GM11168 (cell line): Measurements from ENCODE around the gene CEMIP.

Experiments
- in situ Hi-C: fragments of 300-500 bp; cut with MboI; formaldehyde crosslinking; loops from one replicate; pipeline ENCODE4 v1.12.0; 2022; ENCODE audit warnings: low sequenced_read_pairs; ENCODE audit not compliant: unreplicated experiment

The CEMIP gene

DNA sequence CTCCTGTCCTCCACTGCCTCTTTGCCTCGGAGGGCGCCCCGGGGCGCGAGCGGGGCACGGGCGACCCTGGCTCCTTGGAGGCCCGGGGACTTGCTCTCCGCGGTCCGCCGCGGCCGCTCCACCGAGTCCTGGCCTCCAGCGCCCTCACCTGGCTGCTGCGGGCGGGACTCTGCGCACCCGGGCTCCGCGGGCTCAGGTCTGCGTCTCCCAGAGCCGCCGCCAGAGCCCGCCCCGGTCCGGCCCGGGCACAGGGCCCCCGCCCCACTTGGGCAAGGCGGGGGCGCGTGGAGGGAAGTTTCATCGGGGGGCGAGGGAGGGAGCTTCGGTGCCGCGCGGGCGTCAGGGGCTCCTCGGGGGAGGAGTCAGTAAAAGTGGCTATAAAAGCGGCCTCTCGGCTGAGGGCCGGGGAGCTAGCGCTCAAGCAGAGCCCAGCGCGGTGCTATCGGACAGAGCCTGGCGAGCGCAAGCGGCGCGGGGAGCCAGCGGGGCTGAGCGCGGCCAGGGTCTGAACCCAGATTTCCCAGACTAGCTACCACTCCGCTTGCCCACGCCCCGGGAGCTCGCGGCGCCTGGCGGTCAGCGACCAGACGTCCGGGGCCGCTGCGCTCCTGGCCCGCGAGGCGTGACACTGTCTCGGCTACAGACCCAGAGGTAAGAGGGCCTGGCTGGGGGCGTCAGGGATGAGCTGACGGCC is at the start of gene CEMIP:
Gene CEMIP, plus strand, starts transcription at position 407 of the 694 bp plus-strand sequence. CDS start 94,510 bp downstream, outside the sequence.
- in situ Hi-C loops = loop anchor here (5.0 kb wide), 1 partner anchor 327 kb away; no protein-coding TSS in a partner anchor

DNA sequence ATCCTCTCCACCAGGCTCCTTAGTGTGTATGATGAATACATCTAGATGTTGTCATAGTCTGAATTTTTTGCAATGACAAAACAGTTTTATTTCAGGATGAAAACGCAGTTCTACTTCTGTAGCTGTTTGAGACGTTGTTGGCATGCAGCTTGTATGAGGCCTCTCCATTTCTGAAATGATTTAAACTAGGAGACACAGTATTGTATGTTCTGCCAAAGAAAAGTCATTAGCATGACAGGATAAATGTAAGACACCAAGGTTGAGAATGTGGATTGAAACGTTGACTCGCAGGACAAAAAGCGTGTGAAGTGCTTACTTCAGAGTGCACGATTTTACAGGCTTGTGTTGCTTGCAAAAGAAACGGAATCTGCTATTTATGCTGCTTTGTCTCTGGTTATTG is 48.8 kb upstream of the CEMIP start:
- in situ Hi-C loops = no loop called here

DNA sequence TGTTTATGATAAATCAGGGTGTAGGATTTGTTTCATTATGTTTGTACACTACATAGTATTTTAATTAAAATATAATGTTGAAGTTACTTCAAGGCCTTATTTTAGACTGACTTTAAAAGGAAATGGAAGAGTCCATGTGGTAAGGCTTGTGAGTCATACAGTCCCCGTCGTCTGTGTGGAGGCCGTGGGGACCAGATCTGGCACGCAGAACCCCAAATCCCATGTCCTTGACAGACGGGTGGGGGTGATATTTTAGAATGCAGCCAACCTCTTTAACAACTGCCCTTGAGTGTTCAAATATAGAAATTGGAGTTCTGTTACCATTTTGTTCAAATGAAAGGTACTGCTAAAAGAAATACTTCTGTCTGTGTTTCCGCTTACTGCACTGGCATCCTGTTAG is 48.2 kb upstream of the CEMIP start:
- in situ Hi-C loops = no loop called here

- in situ Hi-C loops = no loop called here
Observed at GRCh38 chr15:80732167-80732566, 47.0 kb upstream of the CEMIP start.

GRCh38 chr15:80732818-80733217 is 46.4 kb upstream of the CEMIP start:
- in situ Hi-C loops = no loop called here

- in situ Hi-C loops = no loop called here
Observed at GRCh38 chr15:80733460-80733859, 45.7 kb upstream of the CEMIP start.

DNA sequence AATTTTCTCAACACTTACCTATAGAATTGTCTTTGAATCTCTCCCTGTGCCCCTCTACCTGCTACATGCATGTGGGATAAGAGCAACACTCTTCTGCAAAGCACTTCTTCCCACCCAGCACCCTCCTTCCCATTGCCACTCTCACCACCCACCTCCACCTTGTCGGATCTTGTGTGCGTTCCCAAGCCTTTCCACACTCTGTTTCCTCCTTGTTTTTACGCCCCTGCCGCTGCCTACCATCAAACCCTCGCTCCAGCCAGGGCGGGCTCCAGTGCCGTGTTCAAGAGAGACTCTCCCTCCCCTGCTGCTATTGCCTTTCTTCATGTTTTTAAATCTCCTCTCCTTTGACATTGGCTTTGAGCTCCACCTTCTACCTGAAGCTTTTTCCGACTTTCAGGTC is 43.8 kb upstream of the CEMIP start:
- in situ Hi-C loops = no loop called here

- in situ Hi-C loops = no loop called here
Observed at GRCh38 chr15:80736560-80736959, 42.6 kb upstream of the CEMIP start.

- in situ Hi-C loops = no loop called here
Observed at GRCh38 chr15:80739919-80740318, 39.3 kb upstream of the CEMIP start.

- in situ Hi-C loops = no loop called here
Observed at GRCh38 chr15:80742081-80742480, 37.1 kb upstream of the CEMIP start.

GRCh38 chr15:80743189-80743833 is 35.9 kb upstream of the CEMIP start:
- in situ Hi-C loops = no loop called here

GRCh38 chr15:80744415-80744814 is 34.8 kb upstream of the CEMIP start:
- in situ Hi-C loops = no loop called here

GRCh38 chr15:80744826-80745225 is 34.3 kb upstream of the CEMIP start:
- in situ Hi-C loops = no loop called here

- in situ Hi-C loops = no loop called here
Observed at GRCh38 chr15:80745888-80746287, 33.3 kb upstream of the CEMIP start.

GRCh38 chr15:80747317-80748053 is 31.7 kb upstream of the CEMIP start:
- in situ Hi-C loops = no loop called here

DNA sequence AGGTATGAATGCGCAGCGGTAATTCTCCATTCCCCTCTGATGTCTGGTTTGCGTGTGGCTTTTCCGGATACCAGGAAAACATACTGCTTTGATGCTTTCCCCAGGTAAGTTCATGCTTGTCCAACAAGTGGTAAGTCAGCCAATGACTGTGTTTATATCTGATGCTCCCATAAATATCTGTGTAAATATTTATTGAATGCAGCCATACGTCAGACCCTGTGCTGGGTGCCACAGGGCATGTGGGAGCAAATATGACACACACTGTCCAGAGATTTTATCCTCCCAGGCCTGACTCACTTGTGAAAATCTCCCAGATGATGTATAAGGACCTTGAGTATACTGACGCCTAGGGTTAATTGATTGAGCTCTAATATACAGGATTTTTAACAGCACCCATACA is 29.6 kb upstream of the CEMIP start:
- in situ Hi-C loops = no loop called here

DNA sequence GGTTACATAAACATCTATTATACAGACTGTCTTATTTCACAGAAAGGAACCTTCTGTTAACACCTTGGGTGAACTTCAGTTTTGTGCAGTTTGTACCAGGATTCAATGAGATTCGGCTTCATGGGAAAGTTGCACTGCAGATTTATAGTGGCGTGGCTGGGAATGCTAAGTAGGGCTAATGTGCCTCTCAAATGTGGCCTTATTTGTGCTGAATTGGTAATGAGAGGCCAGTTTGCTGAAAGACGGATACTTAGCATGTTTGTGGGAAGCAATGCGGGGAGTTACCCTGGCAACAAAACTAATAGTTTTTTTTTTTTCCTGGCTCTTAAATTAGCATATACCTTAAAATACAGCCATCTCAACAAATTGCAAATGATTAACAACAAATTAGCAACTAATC is 28.6 kb upstream of the CEMIP start:
- in situ Hi-C loops = loop anchor here (10.0 kb wide), 1 partner anchor 46 kb away; no protein-coding TSS in a partner anchor

GRCh38 chr15:80752204-80752603 is 27.0 kb upstream of the CEMIP start:
- in situ Hi-C loops = loop anchor here (10.0 kb wide), 1 partner anchor 47 kb away; no protein-coding TSS in a partner anchor

DNA sequence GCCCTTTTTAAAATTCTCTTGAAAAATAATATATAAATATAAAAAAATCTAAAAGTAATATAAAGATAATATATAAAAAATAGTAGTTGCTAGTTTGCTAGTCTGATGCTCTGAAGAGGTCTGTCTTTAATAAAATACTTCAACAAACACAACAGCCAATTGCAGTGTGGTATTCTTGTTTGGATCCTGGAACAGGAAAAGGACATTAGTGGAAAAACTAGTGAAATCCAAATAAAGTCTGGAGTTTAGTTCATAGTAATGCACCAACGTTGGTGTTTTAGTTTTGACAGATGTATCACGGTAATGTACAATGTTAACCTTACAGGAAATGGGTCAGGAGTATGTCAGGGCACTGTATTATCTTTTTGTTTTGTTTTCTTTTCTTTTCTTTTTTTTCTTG is 26.0 kb upstream of the CEMIP start:
- in situ Hi-C loops = loop anchor here (10.0 kb wide), 1 partner anchor 48 kb away; no protein-coding TSS in a partner anchor

GRCh38 chr15:80754014-80754413 is 25.2 kb upstream of the CEMIP start:
- in situ Hi-C loops = loop anchor here (10.0 kb wide), 1 partner anchor 49 kb away; no protein-coding TSS in a partner anchor

DNA sequence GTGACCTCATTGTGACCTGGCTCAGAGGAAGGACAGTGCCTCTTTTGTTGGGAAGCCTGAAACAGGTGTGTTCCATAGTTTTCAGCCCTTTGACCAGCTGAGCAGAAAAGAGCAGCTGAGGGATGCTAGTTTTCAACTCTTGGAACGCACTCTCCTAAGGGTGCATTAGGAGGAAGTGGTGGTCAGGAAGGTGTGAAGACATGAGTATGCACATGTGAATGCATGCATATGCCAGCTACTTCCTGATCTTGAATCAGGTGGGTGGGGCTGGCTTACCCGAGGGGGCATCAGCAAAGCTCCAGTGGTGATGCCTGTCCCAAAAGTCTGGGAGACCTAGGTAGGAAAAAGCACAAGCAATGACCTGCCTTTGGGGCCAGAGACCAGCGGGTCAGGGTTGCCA is 23.3 kb upstream of the CEMIP start:
- in situ Hi-C loops = loop anchor here (10.0 kb wide), 1 partner anchor 51 kb away; no protein-coding TSS in a partner anchor
